T-cell (primary cell): ENCODE measurements around the gene TCTN2. TPM values are rescaled to one million over a fixed set of nuclear protein-coding genes. Genes with fewer than 3 reads are reported as not detected.

Experiments used
- ATAC-seq, 4 experiments: fragments of 200-7000 bp in 3 of 4; fragments of 150-1000 bp in 1 of 4; cut with Tn5 transposase; replicated peaks in 1 of 4; 1 replicate in 3 of 4; 2 replicates in 1 of 4; pipeline ENCODE4 v1.10.0; 2021; ENCODE audit warnings: moderate library complexity in 3 of 4, mild to moderate bottlenecking in 2 of 4, moderate number of reproducible peaks in 1 of 4
- CTCF ChIA-PET, 2 donors: fragments of 300-600 bp; sonication (Branson Sonifier 250); formaldehyde crosslinking; loops; one replicate each; lab custom pipeline; 2022; ENCODE audit warnings: antibody characterized with exemption in 2 of 2; lab: Charles Lee
- POLR2A ChIA-PET, 2 donors: fragments of 300-600 bp; sonication (Branson Sonifier 250); formaldehyde crosslinking; loops; one replicate each; lab custom pipeline; 2022; ENCODE audit warnings: antibody characterized with exemption in 2 of 2; lab: Charles Lee
- DNase-seq, 35 experiments: peaks; one replicate each; pipeline versions ENCODE4 v3.0.0 to v3.0.0-alpha.2; 2013 to 2023
- H3K27ac ChIP-seq: one replicate; pipeline ENCODE4 v1.5.1; 2013; ENCODE audit warnings: low read length
- H3K27me3 ChIP-seq, 2 experiments: replicated peaks in 1 of 2; 1 replicate in 1 of 2; 2 replicates in 1 of 2; pipeline versions ENCODE4 v1.6.1 to v1.7.0; 2013; ENCODE audit warnings: low read length in 1 of 2, mixed read lengths in 1 of 2; ENCODE audit not compliant: control insufficient read depth in 2 of 2, insufficient read depth in 2 of 2; ENCODE audit errors: extremely low read depth in 1 of 2
- H3K36me3 ChIP-seq, 2 donors: 1 replicate in 1 of 2; 2 replicates in 1 of 2; pipeline versions ENCODE4 v1.6.1 to v1.7.0; 2013; ENCODE audit warnings: low read length in 1 of 2; ENCODE audit not compliant: control insufficient read depth in 2 of 2, insufficient read depth in 1 of 2; ENCODE audit errors: extremely low read depth in 1 of 2
- H3K4me1 ChIP-seq, 2 experiments: 1 replicate in 1 of 2; 2 replicates in 1 of 2; pipeline versions ENCODE4 v1.6.1 to v1.7.0; 2013; ENCODE audit warnings: low read length in 2 of 2, mixed read lengths in 1 of 2; ENCODE audit not compliant: insufficient read depth in 2 of 2, control insufficient read depth in 1 of 2; ENCODE audit errors: extremely low read depth in 1 of 2
- H3K4me3 ChIP-seq, 2 donors: 1 replicate in 1 of 2; 2 replicates in 1 of 2; pipeline versions ENCODE4 v1.5.1 to v1.7.0; 2013; ENCODE audit warnings: mild to moderate bottlenecking in 2 of 2, low read length in 1 of 2, moderate library complexity in 1 of 2; ENCODE audit not compliant: control insufficient read depth in 1 of 2; ENCODE audit errors: extremely low read depth in 1 of 2
- H3K9me3 ChIP-seq: 2 replicates; pipeline ENCODE4 v1.7.0; 2013
- H3K27ac Mint-ChIP-seq, 2 donors: one replicate each; pipeline ENCODE4 v1.8.0; 2020 to 2021; ENCODE audit warnings: mild to moderate bottlenecking in 2 of 2, mixed read lengths in 2 of 2
- H3K27me3 Mint-ChIP-seq, 2 donors: one replicate each; pipeline ENCODE4 v1.8.0; 2021 to 2022; ENCODE audit warnings: mixed read lengths in 2 of 2
- H3K36me3 Mint-ChIP-seq: one replicate; pipeline ENCODE4 v1.8.0; 2021; ENCODE audit warnings: mixed read lengths
- H3K4me1 Mint-ChIP-seq, 3 donors: one replicate each; pipeline ENCODE4 v1.8.0; 2020 to 2022; ENCODE audit warnings: mixed read lengths in 3 of 3, mild to moderate bottlenecking in 1 of 3
- H3K4me3 Mint-ChIP-seq, 3 donors: one replicate each; pipeline ENCODE4 v1.8.0; 2020 to 2022; ENCODE audit warnings: mild to moderate bottlenecking in 3 of 3, mixed read lengths in 3 of 3, moderate library complexity in 3 of 3
- H3K9me3 Mint-ChIP-seq, 3 donors: one replicate each; pipeline ENCODE4 v1.8.0; 2020 to 2022; ENCODE audit warnings: mixed read lengths in 3 of 3
- WGBS: methylation state at CpG from one replicate; pipeline ENCODE4 v1.1.5; 2013; ENCODE audit warnings: missing lambda C conversion rate; ENCODE audit not compliant: insufficient coverage; 5-methylcytosine and 5-hydroxymethylcytosine counted together
- total RNA-seq, 35 experiments: library from RNA in 6 of 35; stranded (reverse) in 6 of 35; fragments of 120-200 nt in 1 of 35; gene quantifications; one replicate each; pipeline versions ENCODE4 v1.2.1 to v1.2.4 and lab custom pipeline; 2013 to 2026

Gene TCTN2
- total RNA-seq, 5 donors from 2014 or later (not counting 1 experiment from before 2014, with no cell fraction given), result 5.3 to 11.9 (median 6.6) TPM

- CTCF ChIA-PET, result no interaction called here
- Mint-ChIP-seq H3K27ac (no peak overlapping the region), H3K9me3 (no peaks in the 10 kb centered on the region), H3K4me1 (no peaks in the 10 kb centered on the region), H3K27me3 (no peaks in the 10 kb centered on the region), H3K36me3 (peaks cover 36% of the 10 kb centered on the region), H3K4me3 (no peak overlapping the region)
- POLR2A ChIA-PET, result no interaction called here
- H3K4me1 ChIP-seq, result no peaks in the 10 kb centered on the region
- peaks cover 0 to 11% of the 10 kb centered on the region in 2 donors for H3K36me3 ChIP-seq
- H3K9me3 ChIP-seq, result no peaks in the 10 kb centered on the region
- no peak overlapping the region for H3K4me3 ChIP-seq
- DNase-seq (no peak), ATAC-seq (peak in 1 of 4 experiments; percentile 55)
- 76% methylated on average over 3 of the region's 4 CpGs for WGBS
- no peak overlapping the region for H3K27ac ChIP-seq
- no peaks in the 10 kb centered on the region for H3K27me3 ChIP-seq
Measured at GRCh38 chr12:123696646-123697045, 25.7 kb downstream of the TCTN2 start.

GRCh38 chr12:123705935-123706334 lies 35.0 kb downstream of the TCTN2 start:
- no peak overlapping the region for H3K27ac ChIP-seq
- Mint-ChIP-seq H3K27ac (no peak overlapping the region), H3K9me3 (no peaks in the 10 kb centered on the region), H3K36me3 (peaks cover 28% of the 10 kb centered on the region), H3K27me3 (no peaks in the 10 kb centered on the region), H3K4me1 (peaks cover 2 to 3% (median 2%) of the 10 kb centered on the region in 3 donors), H3K4me3 (no peak overlapping the region)
- no peak for ATAC-seq
- peaks cover 0 to 3% of the 10 kb centered on the region in 2 donors for H3K36me3 ChIP-seq
- no peak for DNase-seq
- no peaks in the 10 kb centered on the region for H3K4me1 ChIP-seq
- no peaks in the 10 kb centered on the region for H3K27me3 ChIP-seq
- WGBS, result 100% methylated on average over 1 of the region's 3 CpGs
- ChIA-PET POLR2A (no interaction called here), CTCF (no interaction called here)
- H3K4me3 ChIP-seq, result no peak overlapping the region
- H3K9me3 ChIP-seq, result no peaks in the 10 kb centered on the region

GRCh38 chr12:123707466-123707865 lies 36.6 kb downstream of the TCTN2 start:
- no peak overlapping the region for H3K4me3 ChIP-seq
- POLR2A ChIA-PET, result no interaction called here
- Mint-ChIP-seq H3K4me1 (peaks cover 7 to 13% (median 8%) of the 10 kb centered on the region in 3 donors), H3K36me3 (peaks cover 20% of the 10 kb centered on the region), H3K9me3 (no peaks in the 10 kb centered on the region), H3K27ac (no peak overlapping the region), H3K4me3 (no peak overlapping the region), H3K27me3 (no peaks in the 10 kb centered on the region)
- no peak for DNase-seq
- H3K27ac ChIP-seq, result no peak overlapping the region
- no peaks in the 10 kb centered on the region for H3K27me3 ChIP-seq
- peaks cover 0 to 3% of the 10 kb centered on the region in 2 donors for H3K36me3 ChIP-seq
- 100% methylated on average over 1 of the region's 4 CpGs for WGBS
- peaks cover 0 to 8% of the 10 kb centered on the region in 2 experiments for H3K4me1 ChIP-seq
- CTCF ChIA-PET, result no interaction called here
- no peaks in the 10 kb centered on the region for H3K9me3 ChIP-seq
- no peak for ATAC-seq

- Mint-ChIP-seq H3K36me3 (peaks cover 4% of the 10 kb centered on the region), H3K27me3 (no peaks in the 10 kb centered on the region), H3K4me1 (peaks cover 36 to 39% (median 37%) of the 10 kb centered on the region in 3 donors), H3K27ac (peak overlapping the region; percentile 65 to 80), H3K4me3 (peak overlapping the region; percentile 85 to 93 (median 91)), H3K9me3 (no peaks in the 10 kb centered on the region)
- POLR2A ChIA-PET, result interaction anchor here (0.5 to 1.1 kb wide), 4 partner anchors 75 to 130 kb away, joined by 3 to 9 read pairs (median 5); no protein-coding TSS in a partner anchor
- DNase-seq, result no peak
- Histone ChIP-seq H3K4me1 (peaks cover 10 to 31% of the 10 kb centered on the region in 2 experiments), H3K4me3 (peak overlapping the region; percentile 90 to 94), H3K36me3 (no peaks in the 10 kb centered on the region), H3K9me3 (no peaks in the 10 kb centered on the region), H3K27ac (no peak overlapping the region), H3K27me3 (no peaks in the 10 kb centered on the region)
- ATAC-seq, result no peak
- CTCF ChIA-PET, result no interaction called here
- WGBS, result 0% methylated on average over 21 of the region's 26 CpGs
Measured at GRCh38 chr12:123712780-123713319, 41.9 kb downstream of the TCTN2 start.

GRCh38 chr12:123713398-123713797 lies 42.5 kb downstream of the TCTN2 start:
- 5% methylated on average over 5 of the region's 6 CpGs for WGBS
- no peak overlapping the region for H3K27ac ChIP-seq
- Mint-ChIP-seq H3K4me1 (peaks cover 36 to 39% (median 37%) of the 10 kb centered on the region in 3 donors), H3K27ac (peak overlapping the region; percentile 53 to 80), H3K36me3 (peaks cover 4% of the 10 kb centered on the region), H3K9me3 (no peaks in the 10 kb centered on the region), H3K4me3 (peak overlapping the region; percentile 85 to 93 (median 91)), H3K27me3 (no peaks in the 10 kb centered on the region)
- H3K36me3 ChIP-seq, result no peaks in the 10 kb centered on the region
- POLR2A ChIA-PET, result interaction anchor here in 1 of 2 donors (1.0 kb wide), 1 partner anchor 79 kb away, joined by 4 read pairs; no protein-coding TSS in a partner anchor
- peaks cover 10 to 31% of the 10 kb centered on the region in 2 experiments for H3K4me1 ChIP-seq
- ATAC-seq (no peak), DNase-seq (no peak)
- H3K4me3 ChIP-seq, result peak overlapping the region; percentile 90 to 94
- CTCF ChIA-PET, result interaction anchor here in 1 of 2 donors (0.6 kb wide), 1 partner anchor 85 kb away, joined by 18 read pairs; no protein-coding TSS in a partner anchor
- no peaks in the 10 kb centered on the region for H3K9me3 ChIP-seq
- no peaks in the 10 kb centered on the region for H3K27me3 ChIP-seq

GRCh38 chr12:123713823-123714585 lies 43.1 kb downstream of the TCTN2 start:
- ChIA-PET CTCF (interaction anchor here in 1 of 2 donors (0.6 kb wide), 1 partner anchor 86 kb away, joined by 18 read pairs; no protein-coding TSS in a partner anchor), POLR2A (interaction anchor here (0.5 to 1.0 kb wide), 2 partner anchors 80 to 813 kb away, joined by 4 to 6 read pairs; no protein-coding TSS in a partner anchor)
- peaks cover 10 to 31% of the 10 kb centered on the region in 2 experiments for H3K4me1 ChIP-seq
- H3K27ac ChIP-seq, result peak overlapping the region; percentile 14
- H3K36me3 ChIP-seq, result peaks cover 0 to under 1% of the 10 kb centered on the region in 2 donors
- H3K36me3 Mint-ChIP-seq, result peaks cover 4% of the 10 kb centered on the region
- H3K4me1 Mint-ChIP-seq, result peaks cover 36 to 39% (median 37%) of the 10 kb centered on the region in 3 donors
- H3K27ac Mint-ChIP-seq, result peak overlapping the region; percentile 53 to 80
- no peaks in the 10 kb centered on the region for H3K27me3 Mint-ChIP-seq
- H3K4me3 Mint-ChIP-seq, result peak overlapping the region; percentile 85 to 93 (median 91)
- no peaks in the 10 kb centered on the region for H3K9me3 Mint-ChIP-seq
- DNase-seq (peak in 2 of 35 experiments; percentile 5 to 23), ATAC-seq (no peak)
- H3K4me3 ChIP-seq, result no peak overlapping the region
- WGBS, result 25% methylated on average over 6 of the region's 10 CpGs
- H3K9me3 ChIP-seq, result no peaks in the 10 kb centered on the region
- no peaks in the 10 kb centered on the region for H3K27me3 ChIP-seq
